ENCODE results near the gene PTPN14. TPM values are rescaled to one million over a fixed set of nuclear protein-coding genes. Genes with fewer than 3 reads are reported as not detected.

The PTPN14 gene
- total and polyA plus RNA-seq, 2 experiments from 2014 or later, result 18.7 to 70.2 TPM

DNA sequence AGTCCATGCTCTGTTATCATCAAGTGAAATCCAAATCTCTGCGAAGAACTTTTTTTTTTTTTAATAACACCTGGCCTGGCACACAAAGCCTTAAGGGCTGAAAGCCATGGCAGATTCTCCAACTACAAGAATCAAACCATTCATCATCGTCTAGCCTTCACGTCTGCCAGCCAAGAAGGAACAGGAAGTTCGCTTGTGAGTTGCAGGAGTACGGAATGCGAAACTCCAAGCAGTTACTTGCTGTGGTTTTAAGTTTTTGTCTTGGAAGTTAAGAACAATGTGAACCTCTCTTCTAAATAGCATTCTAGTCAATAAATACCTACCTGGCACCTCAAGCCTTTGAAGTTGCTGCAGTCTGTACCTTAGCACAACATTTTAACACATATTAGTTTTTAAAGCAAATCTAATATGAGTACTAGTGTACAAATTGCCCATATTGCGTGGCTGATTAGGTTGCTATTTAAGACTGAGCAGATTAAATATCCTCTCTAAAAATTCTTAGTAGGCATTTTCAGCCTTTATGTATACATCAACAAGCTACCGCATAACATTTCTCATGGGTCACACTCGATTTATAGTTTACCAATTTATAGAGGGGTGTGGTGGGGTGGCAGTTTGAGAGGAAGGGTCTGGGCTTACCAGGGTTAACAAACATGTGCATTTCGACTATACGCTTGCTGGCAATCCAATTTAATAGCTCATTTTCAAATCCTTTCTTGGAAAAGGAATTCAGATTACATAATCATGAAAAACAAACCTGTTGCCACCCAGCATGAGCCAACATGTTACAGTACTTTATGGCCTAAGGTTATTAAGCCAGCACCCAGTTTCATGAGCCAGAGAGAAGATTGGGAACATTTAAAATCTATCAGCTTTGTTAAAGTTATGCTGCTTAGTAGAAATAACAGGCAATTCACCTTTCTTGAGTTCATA lies 22.2 kb upstream of the PTPN14 start:
- peaks cover 24% of the 10 kb centered on the region for H3K36me3 Mint-ChIP-seq (ENCODE audit: low read depth)
- DNase-seq (ENCODE audit: low spot score) (no peak), ATAC-seq (no peak)
- Histone ChIP-seq H3K9me2 (ENCODE audit: insufficient read depth) (peaks cover 5% of the 10 kb centered on the region; the same call in 1 of the 2 replicates), H3K27ac (ENCODE audit: low read depth) (no peak overlapping the region), H2AFZ (no peak overlapping the region), H3F3A (replicated peaks; ENCODE audit: low read depth) (no peaks in the 10 kb centered on the region), H3K27me3 (ENCODE audit: insufficient read depth) (no peaks in the 10 kb centered on the region), H3K4me2 (no peak overlapping the region), H3K4me1 (ENCODE audit: insufficient read depth) (peaks cover 5% of the 10 kb centered on the region; the same call in 1 of the 2 replicates), H3K4me3 (no peak overlapping the region), H3K36me3 (ENCODE audit: insufficient read depth) (peaks cover 14% of the 10 kb centered on the region), H3K79me2 (replicated peaks; ENCODE audit: insufficient read depth) (no peaks in the 10 kb centered on the region), H4K20me1 (replicated peaks; ENCODE audit: insufficient read depth) (no peaks in the 10 kb centered on the region)
- H3K4me3 Mint-ChIP-seq, result no peak overlapping the region
- H3K27ac Mint-ChIP-seq, result no peak overlapping the region
- H3K4me1 Mint-ChIP-seq, result no peaks in the 10 kb centered on the region; the same call in 2 of the 3 replicates
- peaks cover 4% of the 10 kb centered on the region for H3K27me3 Mint-ChIP-seq (ENCODE audit: insufficient read depth, low read depth, poor library complexity)
- peaks cover 31% of the 10 kb centered on the region for H3K9me3 Mint-ChIP-seq
- no peak for TF ChIP-seq ZNF114 (CRISPR knock-in tag; IDR thresholded peaks at IDR 0.05)
- TF ChIP-seq EZH2phosphoT487 (IDR thresholded peaks at IDR 0.05; ENCODE audit: unreplicated experiment), result no peak
- no peak for TF ChIP-seq CREB1 (CRISPR knock-in tag; IDR thresholded peaks at IDR 0.05; ENCODE audit: low read depth)
- TF ChIP-seq POLR2AphosphoS5 (IDR thresholded peaks at IDR 0.05; ENCODE audit: low read depth), result no peak
- TF ChIP-seq ZNF331 (CRISPR knock-in tag; IDR thresholded peaks at IDR 0.05; ENCODE audit: low read depth), result no peak

- Mint-ChIP-seq H3K27me3 (ENCODE audit: insufficient read depth, low read depth, poor library complexity) (peaks cover 2% of the 10 kb centered on the region), H3K27ac (no peak overlapping the region), H3K9me3 (peaks cover 12% of the 10 kb centered on the region), H3K4me1 (no peaks in the 10 kb centered on the region; the same call in 2 of the 3 replicates), H3K4me3 (no peak overlapping the region), H3K36me3 (ENCODE audit: low read depth) (peaks cover 6% of the 10 kb centered on the region)
- no peak overlapping the region for H3K4me3 ChIP-seq
- no peak overlapping the region for H2AFZ ChIP-seq
- H4K20me1 ChIP-seq (replicated peaks; ENCODE audit: insufficient read depth), result no peaks in the 10 kb centered on the region
- H3K79me2 ChIP-seq (replicated peaks; ENCODE audit: insufficient read depth), result no peaks in the 10 kb centered on the region
- ATAC-seq (no peak), DNase-seq (ENCODE audit: low spot score) (no peak)
- H3K4me2 ChIP-seq, result no peak overlapping the region
- H3K27ac ChIP-seq (ENCODE audit: low read depth), result no peak overlapping the region
- no peaks in the 10 kb centered on the region for H3F3A ChIP-seq (replicated peaks; ENCODE audit: low read depth)
- H3K27me3 ChIP-seq (ENCODE audit: insufficient read depth), result no peaks in the 10 kb centered on the region
- peaks cover 7% of the 10 kb centered on the region for H3K36me3 ChIP-seq (ENCODE audit: insufficient read depth)
- H3K4me1 ChIP-seq (ENCODE audit: insufficient read depth), result peaks cover 5% of the 10 kb centered on the region; the same call in 1 of the 2 replicates
- peaks cover 5% of the 10 kb centered on the region; the same call in 1 of the 2 replicates for H3K9me2 ChIP-seq (ENCODE audit: insufficient read depth)
- TF ChIP-seq ZNF114 (CRISPR knock-in tag; IDR thresholded peaks at IDR 0.05) (no peak), POLR2AphosphoS5 (IDR thresholded peaks at IDR 0.05; ENCODE audit: low read depth) (no peak), ETS1 (IDR thresholded peaks at IDR 0.05) (no peak), EZH2phosphoT487 (IDR thresholded peaks at IDR 0.05; ENCODE audit: unreplicated experiment) (no peak), STAT1 (IDR thresholded peaks at IDR 0.05; ENCODE audit: unreplicated experiment) (no peak), CREB1 (CRISPR knock-in tag; IDR thresholded peaks at IDR 0.05; ENCODE audit: low read depth) (no peak)
- TF ChIP-seq, protein P1, sequence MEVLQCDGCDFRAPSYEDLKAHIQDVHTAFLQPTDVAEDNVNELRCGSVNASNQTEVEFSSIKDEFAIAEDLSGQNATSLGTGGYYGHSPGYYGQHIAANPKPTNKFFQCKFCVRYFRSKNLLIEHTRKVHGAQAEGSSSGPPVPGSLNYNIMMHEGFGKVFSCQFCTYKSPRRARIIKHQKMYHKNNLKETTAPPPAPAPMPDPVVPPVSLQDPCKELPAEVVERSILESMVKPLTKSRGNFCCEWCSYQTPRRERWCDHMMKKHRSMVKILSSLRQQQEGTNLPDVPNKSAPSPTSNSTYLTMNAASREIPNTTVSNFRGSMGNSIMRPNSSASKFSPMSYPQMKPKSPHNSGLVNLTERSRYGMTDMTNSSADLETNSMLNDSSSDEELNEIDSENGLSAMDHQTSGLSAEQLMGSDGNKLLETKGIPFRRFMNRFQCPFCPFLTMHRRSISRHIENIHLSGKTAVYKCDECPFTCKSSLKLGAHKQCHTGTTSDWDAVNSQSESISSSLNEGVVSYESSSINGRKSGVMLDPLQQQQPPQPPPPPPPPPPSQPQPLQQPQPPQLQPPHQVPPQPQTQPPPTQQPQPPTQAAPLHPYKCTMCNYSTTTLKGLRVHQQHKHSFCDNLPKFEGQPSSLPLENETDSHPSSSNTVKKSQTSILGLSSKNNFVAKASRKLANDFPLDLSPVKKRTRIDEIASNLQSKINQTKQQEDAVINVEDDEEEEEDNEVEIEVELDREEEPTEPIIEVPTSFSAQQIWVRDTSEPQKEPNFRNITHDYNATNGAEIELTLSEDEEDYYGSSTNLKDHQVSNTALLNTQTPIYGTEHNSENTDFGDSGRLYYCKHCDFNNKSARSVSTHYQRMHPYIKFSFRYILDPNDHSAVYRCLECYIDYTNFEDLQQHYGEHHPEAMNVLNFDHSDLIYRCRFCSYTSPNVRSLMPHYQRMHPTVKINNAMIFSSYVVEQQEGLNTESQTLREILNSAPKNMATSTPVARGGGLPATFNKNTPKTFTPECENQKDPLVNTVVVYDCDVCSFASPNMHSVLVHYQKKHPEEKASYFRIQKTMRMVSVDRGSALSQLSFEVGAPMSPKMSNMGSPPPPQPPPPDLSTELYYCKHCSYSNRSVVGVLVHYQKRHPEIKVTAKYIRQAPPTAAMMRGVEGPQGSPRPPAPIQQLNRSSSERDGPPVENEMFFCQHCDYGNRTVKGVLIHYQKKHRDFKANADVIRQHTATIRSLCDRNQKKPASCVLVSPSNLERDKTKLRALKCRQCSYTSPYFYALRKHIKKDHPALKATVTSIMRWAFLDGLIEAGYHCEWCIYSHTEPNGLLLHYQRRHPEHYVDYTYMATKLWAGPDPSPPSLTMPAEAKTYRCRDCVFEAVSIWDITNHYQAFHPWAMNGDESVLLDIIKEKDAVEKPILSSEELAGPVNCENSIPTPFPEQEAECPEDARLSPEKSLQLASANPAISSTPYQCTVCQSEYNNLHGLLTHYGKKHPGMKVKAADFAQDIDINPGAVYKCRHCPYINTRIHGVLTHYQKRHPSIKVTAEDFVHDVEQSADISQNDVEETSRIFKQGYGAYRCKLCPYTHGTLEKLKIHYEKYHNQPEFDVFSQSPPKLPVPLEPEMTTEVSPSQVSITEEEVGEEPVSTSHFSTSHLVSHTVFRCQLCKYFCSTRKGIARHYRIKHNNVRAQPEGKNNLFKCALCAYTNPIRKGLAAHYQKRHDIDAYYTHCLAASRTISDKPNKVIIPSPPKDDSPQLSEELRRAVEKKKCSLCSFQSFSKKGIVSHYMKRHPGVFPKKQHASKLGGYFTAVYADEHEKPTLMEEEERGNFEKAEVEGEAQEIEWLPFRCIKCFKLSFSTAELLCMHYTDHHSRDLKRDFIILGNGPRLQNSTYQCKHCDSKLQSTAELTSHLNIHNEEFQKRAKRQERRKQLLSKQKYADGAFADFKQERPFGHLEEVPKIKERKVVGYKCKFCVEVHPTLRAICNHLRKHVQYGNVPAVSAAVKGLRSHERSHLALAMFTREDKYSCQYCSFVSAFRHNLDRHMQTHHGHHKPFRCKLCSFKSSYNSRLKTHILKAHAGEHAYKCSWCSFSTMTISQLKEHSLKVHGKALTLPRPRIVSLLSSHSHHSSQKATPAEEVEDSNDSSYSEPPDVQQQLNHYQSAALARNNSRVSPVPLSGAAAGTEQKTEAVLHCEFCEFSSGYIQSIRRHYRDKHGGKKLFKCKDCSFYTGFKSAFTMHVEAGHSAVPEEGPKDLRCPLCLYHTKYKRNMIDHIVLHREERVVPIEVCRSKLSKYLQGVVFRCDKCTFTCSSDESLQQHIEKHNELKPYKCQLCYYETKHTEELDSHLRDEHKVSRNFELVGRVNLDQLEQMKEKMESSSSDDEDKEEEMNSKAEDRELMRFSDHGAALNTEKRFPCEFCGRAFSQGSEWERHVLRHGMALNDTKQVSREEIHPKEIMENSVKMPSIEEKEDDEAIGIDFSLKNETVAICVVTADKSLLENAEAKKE (CRISPR knock-in tag; IDR thresholded peaks at IDR 0.05), result no peak
- TF ChIP-seq, protein P2, sequence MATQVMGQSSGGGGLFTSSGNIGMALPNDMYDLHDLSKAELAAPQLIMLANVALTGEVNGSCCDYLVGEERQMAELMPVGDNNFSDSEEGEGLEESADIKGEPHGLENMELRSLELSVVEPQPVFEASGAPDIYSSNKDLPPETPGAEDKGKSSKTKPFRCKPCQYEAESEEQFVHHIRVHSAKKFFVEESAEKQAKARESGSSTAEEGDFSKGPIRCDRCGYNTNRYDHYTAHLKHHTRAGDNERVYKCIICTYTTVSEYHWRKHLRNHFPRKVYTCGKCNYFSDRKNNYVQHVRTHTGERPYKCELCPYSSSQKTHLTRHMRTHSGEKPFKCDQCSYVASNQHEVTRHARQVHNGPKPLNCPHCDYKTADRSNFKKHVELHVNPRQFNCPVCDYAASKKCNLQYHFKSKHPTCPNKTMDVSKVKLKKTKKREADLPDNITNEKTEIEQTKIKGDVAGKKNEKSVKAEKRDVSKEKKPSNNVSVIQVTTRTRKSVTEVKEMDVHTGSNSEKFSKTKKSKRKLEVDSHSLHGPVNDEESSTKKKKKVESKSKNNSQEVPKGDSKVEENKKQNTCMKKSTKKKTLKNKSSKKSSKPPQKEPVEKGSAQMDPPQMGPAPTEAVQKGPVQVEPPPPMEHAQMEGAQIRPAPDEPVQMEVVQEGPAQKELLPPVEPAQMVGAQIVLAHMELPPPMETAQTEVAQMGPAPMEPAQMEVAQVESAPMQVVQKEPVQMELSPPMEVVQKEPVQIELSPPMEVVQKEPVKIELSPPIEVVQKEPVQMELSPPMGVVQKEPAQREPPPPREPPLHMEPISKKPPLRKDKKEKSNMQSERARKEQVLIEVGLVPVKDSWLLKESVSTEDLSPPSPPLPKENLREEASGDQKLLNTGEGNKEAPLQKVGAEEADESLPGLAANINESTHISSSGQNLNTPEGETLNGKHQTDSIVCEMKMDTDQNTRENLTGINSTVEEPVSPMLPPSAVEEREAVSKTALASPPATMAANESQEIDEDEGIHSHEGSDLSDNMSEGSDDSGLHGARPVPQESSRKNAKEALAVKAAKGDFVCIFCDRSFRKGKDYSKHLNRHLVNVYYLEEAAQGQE (IDR thresholded peaks at IDR 0.05; ENCODE audit: unreplicated experiment), result no peak
These were observed 19.9 kb upstream of the PTPN14 start for GRCh38 chr1:214571281-214571680.

Measured in GM23338 (cell line).